ENCODE measurements around the gene CNTN5.

DNA sequence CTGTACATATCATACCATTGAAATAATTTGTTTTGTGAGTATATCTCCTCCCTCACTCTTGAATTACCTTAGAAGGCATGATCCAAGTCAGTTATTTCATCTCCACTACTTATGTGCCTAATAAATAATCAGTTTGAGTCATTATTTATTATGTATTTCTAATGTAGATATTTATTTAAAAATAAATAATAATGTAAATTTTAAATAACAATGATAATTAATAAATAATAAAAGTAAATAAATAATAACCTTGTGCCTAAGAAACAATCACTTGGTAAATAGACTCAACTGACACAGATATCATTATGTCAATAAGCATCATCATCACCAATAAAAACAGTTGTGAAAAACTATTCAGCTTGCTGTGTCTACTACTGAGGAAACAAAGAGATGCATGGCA, 213.8 kb downstream of the CNTN5 start:
- TF ChIP-seq EZH2 (IDR thresholded peaks at IDR 0.05; ENCODE audit: borderline replicate concordance, insufficient read depth, low read length, poor library complexity, severe bottlenecking) (no peak), SMC3 (conservative IDR thresholded peaks at IDR 0.05; ENCODE audit: poor library complexity) (no peak), TAF1 (IDR thresholded peaks at IDR 0.05; ENCODE audit: low read depth) (no peak), MXI1 (conservative IDR thresholded peaks at IDR 0.05; ENCODE audit: poor library complexity, severe bottlenecking) (no peak), POLR2AphosphoS5 (IDR thresholded peaks at IDR 0.05) (no peak), CTCF (IDR thresholded peaks at IDR 0.05; ENCODE audit: poor library complexity, severe bottlenecking) (no peak), EP300 (conservative IDR thresholded peaks at IDR 0.05; ENCODE audit: poor library complexity, severe bottlenecking) (no peak)
